GM10847 (cell line): ENCODE results near the gene TNP2.

Experiments used
- POLR2A ChIP-seq: IDR thresholded peaks from 2 replicates; pipeline ENCODE4 v1.6.1; 2011; ENCODE audit not compliant: insufficient read length; ENCODE audit errors: extremely low read depth

TNP2 gene

DNA sequence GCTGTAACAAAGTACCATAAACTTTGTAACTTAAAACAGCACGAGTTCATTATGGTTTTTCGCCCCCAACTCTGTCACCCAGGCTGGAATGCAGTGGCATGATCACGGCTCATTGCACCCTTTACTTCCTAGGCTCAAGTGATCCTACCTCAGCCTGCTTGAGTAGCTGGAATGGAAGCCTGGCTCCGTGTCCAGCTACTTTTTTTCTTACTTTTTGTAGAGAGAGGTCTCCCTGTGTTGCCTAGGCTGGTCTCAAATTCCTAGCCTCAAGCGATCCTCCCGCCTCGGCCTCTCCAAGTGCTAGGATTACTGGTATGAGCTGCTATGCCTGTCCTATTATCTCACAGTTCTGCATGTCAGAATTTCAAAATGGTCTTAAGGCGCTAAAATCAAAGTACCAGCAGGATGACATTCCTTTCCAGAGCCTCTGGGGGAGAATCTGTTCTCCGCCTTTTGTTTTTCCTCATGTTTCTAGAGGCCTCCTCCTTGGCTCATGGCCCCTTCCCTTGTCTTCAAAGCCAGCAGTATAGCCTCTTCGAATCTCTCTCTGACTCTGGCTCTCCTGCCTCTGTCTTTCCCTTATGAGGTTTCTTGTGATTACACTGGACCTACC is 22.1 kb upstream of the TNP2 start:
- no peak for TF ChIP-seq POLR2A

DNA sequence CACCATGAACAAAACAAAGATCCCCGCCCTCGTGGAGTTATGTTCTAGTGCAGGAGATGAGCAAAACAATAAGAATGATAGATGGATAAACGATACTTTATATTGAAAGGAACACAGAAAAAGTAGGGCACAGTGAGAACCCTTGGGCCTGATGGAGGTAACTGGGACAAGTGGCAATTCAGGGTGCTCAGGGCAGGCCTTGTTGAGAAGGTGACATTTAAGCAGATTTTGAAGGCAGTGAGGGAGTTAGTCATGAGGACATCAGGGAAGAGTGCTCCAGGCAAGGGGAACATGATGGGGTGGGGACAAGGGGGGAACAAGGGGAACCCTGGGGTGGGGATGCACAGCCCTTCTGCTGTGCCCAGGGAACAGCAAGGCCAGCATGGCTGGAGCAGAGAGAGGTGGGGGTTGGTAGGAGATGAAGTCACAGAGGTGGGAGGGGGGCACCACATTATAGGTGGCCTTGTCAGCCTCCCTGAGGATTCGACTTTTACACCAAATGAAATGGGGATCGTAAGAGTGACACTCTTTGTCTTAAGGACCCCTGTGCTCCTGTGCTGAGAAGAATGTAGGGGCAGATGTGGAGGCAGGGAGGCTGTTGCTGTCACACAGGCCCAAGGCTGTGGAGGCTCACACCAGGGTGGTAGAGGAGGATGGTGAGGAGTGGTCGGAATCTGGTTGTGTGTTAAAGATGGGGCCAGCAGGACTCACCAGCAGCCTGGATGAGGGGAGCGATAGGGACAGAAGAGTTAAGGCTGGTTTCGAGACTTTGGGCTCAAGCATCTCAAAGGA is 21.2 kb upstream of the TNP2 start:
- no peak for TF ChIP-seq POLR2A

DNA sequence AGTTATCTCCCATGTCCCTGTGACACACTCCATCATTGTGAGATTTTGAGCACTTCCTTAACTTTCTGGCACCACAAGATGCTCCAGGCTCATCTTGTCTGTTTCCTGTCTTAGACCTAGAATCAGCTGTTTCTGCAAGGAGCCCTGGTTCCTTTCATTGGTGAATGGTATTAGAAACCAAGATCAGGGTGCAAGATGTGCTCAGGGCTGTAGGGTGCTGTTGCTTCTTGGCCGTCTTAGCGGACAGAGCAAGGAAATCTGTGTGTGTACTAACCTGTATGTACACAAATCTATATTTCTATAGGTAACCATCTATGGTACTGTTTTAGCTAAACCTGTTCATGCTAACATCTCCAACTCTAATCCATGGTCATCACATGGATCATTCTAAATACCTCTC is 20.1 kb upstream of the TNP2 start:
- TF ChIP-seq POLR2A: no peak

- TF ChIP-seq POLR2A: no peak
Measured at GRCh38 chr16:11285842-11286241, 16.7 kb upstream of the TNP2 start.

DNA sequence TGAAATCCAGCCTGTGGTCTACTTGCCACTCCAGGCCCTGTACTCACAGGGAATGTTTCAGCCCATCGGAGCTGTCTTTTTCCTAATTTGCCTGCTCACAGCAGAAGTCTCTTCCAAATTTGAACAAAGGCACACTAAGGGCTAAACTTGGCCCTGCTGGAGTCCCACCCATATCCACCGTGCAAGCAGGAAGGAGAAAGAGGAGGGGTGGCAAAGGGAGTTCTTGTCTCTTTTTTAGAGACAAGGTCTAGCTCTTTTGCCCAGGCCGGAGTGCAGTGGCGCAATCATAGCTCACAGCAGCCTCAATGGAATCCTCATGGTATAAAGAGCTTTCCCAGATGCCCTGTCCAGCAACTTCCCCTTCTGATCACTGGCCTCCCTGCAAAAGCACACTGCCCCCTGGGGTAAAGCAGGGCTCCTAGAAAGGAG is 14.7 kb upstream of the TNP2 start:
- TF ChIP-seq POLR2A: no peak

DNA sequence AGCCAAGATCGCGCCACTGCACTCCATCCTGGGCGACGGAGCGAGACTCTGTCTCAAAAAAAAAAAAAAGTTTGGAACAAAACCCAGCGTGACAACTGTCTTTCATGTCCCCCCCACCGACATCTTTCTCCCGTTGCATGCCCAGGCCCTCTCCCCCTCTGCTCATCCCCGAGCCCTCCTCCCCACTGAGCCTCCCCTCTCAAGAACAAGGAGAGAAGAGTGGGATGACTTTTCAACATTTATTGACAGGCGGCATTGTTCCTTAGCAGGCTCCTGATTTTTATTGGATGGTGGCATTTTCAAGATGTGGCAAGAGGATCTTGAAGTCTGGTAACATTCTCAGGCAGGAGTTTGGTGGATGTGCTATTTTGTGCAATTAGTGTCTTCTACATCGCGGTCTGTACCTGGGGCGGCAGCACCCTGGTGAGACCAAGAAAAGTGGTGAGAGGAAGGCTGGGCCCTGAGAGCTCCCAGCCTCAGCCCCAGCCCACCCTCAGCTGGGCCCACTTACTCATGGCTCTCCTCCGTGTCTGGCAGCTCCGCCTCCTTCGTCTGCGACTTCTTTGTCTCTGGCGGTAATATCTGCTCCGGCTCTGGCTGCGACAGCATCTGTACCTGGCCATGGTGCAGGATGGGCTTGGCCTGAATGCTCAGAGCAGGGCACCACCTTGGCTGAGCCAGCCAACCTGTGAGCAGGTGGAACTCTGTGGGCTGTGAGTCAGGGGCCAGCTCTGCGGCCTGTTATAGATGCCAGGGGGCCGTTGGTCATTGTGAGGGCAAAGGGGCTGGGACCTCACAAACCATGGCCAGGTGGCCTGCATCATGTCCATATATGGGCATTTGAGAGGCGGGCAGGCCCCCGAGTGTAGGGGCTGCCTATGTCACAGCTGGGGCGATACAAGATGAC is 11.7 kb upstream of the TNP2 start, which contains the start of gene PRM1:
PRM1 (minus strand) TSS at position 715 of the 907 bp plus-strand sequence; CDS start at position 623, 92 bp downstream.
- TF ChIP-seq POLR2A: no peak

GRCh38 chr16:11278681-11279628 is 9.8 kb upstream of the TNP2 start:
- TF ChIP-seq POLR2A: no peak

DNA sequence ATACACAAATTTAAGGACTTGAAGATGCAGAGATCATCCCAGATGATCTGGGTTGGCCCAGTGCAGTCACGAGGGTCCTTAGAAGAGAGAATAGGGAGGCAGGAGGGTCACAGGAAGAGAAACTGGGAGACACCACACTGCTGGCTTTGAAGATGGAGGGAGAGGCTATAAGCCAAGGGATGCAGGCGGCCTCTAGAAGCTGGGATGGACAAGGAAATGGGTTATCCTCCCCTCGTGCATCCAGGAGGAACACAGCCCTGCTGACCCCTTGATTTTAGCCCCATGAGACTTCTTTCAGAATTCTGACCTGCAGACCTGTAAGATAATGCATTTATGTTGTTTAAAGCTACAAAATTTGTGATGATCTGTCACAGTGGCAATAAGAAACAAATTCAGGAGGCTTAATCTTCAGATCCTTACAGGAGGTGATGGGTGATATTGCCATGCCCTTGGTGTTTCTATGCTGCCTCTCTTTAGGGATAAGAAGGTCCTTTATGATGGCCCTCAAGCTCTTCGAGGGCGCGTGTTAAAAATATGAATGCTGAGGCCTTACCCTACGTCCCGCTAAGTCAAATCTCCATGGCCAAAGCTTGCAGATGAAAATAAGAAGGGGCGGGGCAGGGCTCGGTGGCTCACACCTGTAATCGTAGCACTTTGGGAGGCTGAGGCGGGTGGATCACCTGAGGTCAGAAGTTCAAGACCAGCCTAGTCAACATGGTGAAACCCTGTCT is 8.6 kb upstream of the TNP2 start:
- TF ChIP-seq POLR2A: no peak

- no peak for TF ChIP-seq POLR2A
Measured at GRCh38 chr16:11276896-11277593, 7.9 kb upstream of the TNP2 start.

- no peak for TF ChIP-seq POLR2A
Measured at GRCh38 chr16:11276143-11276895, 7.2 kb upstream of the TNP2 start, which contains the start of gene PRM2. Gene PRM2, minus strand, starts transcription at chr16:11276480. Its CDS starts 110 bp downstream, at chr16:11276370.

DNA sequence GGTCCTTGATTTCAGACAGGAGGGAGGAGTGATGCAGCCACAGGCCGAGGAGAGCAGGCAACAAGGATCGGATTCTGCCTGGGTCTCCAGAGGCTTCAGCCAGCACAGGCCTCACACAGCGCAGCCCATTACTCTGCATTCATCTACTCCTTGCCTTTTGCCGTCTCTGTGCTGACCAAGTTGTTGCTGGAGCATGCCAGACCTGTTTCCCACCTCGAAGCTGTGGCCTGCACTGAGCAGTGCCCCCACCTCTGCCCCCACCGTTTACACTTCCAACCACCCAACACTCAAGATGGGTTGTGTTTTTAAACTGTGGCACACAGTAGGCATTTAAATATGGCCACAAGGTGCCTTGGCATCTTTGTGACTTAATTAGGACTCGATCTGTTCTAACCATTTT is 5.8 kb upstream of the TNP2 start:
- no peak for TF ChIP-seq POLR2A

DNA sequence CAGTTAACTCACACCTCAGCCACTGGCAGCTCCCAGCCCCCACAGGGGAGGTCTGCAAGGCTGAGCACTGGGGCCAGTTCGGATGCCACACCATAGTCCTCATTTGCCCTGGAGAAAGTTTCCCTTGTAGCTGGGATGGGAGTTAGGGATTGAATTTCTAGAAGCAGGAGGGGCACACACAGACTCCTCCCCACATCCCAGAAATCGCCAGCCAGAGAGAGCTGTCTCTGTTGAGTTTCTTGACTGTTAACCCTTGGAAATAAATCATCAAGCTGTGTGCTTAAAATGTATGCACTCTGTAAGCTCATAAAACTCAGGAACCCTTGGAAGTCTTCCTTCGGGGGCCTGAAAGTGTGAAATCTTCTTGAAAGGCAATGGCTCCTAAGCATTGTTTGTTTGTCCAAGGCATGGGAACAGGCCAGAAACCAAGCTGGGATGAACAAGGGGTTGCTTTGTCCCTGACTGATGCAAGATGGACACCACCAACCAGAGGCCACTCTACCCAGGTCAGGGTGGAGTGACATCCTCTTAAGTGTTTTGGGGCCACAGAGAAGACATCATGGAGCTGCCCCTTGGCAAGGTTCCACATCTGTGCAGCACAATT is 4.7 kb upstream of the TNP2 start:
- TF ChIP-seq POLR2A: no peak
